ENCODE data around the gene TRIM3. TPM values are rescaled to one million over a fixed set of nuclear protein-coding genes. Genes with fewer than 3 reads are reported as not detected.

Gene TRIM3
- total RNA-seq, 1 donor from 2014 or later, result 32.5 TPM

DNA sequence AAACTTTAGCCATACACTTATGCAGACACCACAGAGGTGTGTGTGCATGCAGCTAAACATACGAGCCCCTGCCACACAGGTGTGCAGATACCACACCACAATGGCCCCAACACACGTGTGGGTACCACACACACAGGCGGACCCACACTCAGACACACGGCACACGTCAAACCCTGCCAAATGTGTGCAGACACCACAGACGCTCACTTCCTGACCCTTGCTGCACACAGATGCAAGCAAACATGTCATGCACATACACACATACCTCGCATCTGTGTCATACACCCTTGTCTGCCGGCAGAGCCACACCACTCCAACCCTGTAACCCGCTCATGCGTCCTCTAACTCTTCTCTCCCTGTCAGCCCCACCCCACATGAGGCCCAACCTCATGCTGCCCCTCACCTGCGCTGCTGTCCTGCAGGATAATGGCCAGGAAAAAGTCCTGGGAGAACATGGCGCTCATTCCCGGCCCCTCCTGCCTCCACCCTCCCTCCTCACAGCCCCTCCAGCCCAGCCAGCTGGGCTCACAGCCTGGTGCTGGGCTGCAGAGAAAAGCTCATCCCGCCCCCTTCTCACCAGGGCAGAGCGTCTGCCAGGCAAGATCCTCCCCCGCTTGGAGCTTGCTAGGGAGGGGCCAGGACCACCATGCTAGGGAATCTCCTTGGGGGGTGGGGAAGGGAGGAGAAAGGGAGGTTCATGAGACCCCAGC is 69.2 kb downstream of the TRIM3 start:
- H3K4me1 Mint-ChIP-seq (ENCODE audit: unreplicated experiment), result no peaks in the 10 kb centered on the region
- H3K27ac Mint-ChIP-seq (ENCODE audit: unreplicated experiment), result no peak overlapping the region
- no peak overlapping the region for H3K4me3 Mint-ChIP-seq (ENCODE audit: unreplicated experiment)
- peaks cover 20% of the 10 kb centered on the region for H3K36me3 Mint-ChIP-seq (ENCODE audit: unreplicated experiment)
- no peaks in the 10 kb centered on the region for H3K27me3 Mint-ChIP-seq (ENCODE audit: unreplicated experiment)
- TF ChIP-seq, protein P1, sequence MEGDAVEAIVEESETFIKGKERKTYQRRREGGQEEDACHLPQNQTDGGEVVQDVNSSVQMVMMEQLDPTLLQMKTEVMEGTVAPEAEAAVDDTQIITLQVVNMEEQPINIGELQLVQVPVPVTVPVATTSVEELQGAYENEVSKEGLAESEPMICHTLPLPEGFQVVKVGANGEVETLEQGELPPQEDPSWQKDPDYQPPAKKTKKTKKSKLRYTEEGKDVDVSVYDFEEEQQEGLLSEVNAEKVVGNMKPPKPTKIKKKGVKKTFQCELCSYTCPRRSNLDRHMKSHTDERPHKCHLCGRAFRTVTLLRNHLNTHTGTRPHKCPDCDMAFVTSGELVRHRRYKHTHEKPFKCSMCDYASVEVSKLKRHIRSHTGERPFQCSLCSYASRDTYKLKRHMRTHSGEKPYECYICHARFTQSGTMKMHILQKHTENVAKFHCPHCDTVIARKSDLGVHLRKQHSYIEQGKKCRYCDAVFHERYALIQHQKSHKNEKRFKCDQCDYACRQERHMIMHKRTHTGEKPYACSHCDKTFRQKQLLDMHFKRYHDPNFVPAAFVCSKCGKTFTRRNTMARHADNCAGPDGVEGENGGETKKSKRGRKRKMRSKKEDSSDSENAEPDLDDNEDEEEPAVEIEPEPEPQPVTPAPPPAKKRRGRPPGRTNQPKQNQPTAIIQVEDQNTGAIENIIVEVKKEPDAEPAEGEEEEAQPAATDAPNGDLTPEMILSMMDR (IDR thresholded peaks at IDR 0.05), result no peak
- DNase-seq (ENCODE audit: extremely low spot score, unreplicated experiment), result no peak
- no peaks in the 10 kb centered on the region for H3K9me3 Mint-ChIP-seq (ENCODE audit: unreplicated experiment)

DNA sequence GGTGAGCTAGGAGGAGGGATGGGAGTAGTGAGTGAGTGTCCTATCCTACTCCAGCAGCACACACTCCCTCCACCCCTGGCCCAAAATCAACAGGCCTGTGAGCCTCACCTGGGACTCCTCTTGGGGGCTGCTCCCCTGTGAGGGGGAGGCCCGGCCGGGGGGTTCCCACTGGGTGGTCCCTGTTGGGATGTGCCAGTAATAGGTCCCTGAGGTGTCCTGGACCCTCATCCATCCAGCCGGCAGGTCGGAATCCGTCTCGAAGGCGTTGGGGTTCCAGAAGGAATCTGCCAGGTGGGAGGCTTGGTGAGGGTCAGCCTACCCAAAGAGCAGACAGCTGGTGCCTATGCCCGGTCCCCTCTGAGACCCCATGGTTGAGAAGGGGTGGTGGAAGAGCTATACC is 70.2 kb downstream of the TRIM3 start:
- TF ChIP-seq, protein P1 (IDR thresholded peaks at IDR 0.05), result no peak
- Mint-ChIP-seq H3K27ac (ENCODE audit: unreplicated experiment) (no peak overlapping the region), H3K4me1 (ENCODE audit: unreplicated experiment) (no peaks in the 10 kb centered on the region), H3K4me3 (ENCODE audit: unreplicated experiment) (no peak overlapping the region), H3K9me3 (ENCODE audit: unreplicated experiment) (no peaks in the 10 kb centered on the region), H3K36me3 (ENCODE audit: unreplicated experiment) (peaks cover 23% of the 10 kb centered on the region), H3K27me3 (ENCODE audit: unreplicated experiment) (no peaks in the 10 kb centered on the region)
- no peak for DNase-seq (ENCODE audit: extremely low spot score, unreplicated experiment)

DNA sequence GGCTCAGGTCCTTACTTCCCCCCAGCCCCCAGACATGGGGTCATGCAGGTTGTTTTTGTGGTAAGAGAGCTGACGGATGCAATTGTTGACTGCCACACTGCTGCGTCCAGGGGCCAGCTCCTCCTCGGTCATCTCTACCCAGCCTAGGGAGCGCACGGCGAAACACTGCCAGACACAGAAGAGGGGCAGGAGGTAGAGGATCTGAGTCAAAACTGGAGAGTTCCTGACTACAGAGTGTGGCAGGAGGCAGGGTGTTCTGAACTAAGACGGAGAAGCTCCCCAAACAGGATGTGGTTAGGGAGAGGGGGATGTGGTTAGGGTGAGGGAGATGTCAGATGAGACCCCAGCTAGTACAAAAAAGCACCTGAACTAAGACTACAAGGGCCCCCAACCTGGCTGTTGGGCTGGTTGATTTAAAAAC is 71.2 kb downstream of the TRIM3 start:
- H3K4me1 Mint-ChIP-seq (ENCODE audit: unreplicated experiment), result no peaks in the 10 kb centered on the region
- H3K4me3 Mint-ChIP-seq (ENCODE audit: unreplicated experiment), result no peak overlapping the region
- H3K27ac Mint-ChIP-seq (ENCODE audit: unreplicated experiment), result no peak overlapping the region
- DNase-seq (ENCODE audit: extremely low spot score, unreplicated experiment), result no peak
- TF ChIP-seq, protein P1 (IDR thresholded peaks at IDR 0.05), result no peak
- peaks cover 27% of the 10 kb centered on the region for H3K36me3 Mint-ChIP-seq (ENCODE audit: unreplicated experiment)
- no peaks in the 10 kb centered on the region for H3K9me3 Mint-ChIP-seq (ENCODE audit: unreplicated experiment)
- no peaks in the 10 kb centered on the region for H3K27me3 Mint-ChIP-seq (ENCODE audit: unreplicated experiment)

DNA sequence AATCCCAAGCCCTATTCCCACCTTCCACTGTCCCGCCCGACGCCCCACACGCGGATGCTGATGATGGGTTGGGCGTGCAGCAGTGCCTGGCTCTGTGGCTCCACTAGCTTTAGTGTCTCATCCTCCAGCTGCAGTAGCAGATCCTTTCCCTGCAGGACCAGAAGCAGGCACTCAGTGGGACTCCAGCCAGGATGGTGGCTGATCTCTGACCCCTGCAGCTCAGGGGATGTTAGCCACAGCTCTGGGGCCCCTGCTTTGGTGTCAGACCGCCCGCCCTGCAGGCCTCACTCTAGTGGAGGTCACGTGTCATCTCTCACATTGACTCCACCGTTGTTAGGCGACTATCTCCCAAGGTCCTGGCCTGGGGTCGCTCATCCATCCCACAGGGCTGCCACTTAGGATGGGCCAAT is 71.7 kb downstream of the TRIM3 start:
- TF ChIP-seq, protein P1 (IDR thresholded peaks at IDR 0.05), result no peak
- Mint-ChIP-seq H3K4me3 (ENCODE audit: unreplicated experiment) (no peak overlapping the region), H3K36me3 (ENCODE audit: unreplicated experiment) (peaks cover 27% of the 10 kb centered on the region), H3K9me3 (ENCODE audit: unreplicated experiment) (no peaks in the 10 kb centered on the region), H3K27me3 (ENCODE audit: unreplicated experiment) (no peaks in the 10 kb centered on the region), H3K27ac (ENCODE audit: unreplicated experiment) (no peak overlapping the region), H3K4me1 (ENCODE audit: unreplicated experiment) (no peaks in the 10 kb centered on the region)
- DNase-seq (ENCODE audit: extremely low spot score, unreplicated experiment), result no peak

DNA sequence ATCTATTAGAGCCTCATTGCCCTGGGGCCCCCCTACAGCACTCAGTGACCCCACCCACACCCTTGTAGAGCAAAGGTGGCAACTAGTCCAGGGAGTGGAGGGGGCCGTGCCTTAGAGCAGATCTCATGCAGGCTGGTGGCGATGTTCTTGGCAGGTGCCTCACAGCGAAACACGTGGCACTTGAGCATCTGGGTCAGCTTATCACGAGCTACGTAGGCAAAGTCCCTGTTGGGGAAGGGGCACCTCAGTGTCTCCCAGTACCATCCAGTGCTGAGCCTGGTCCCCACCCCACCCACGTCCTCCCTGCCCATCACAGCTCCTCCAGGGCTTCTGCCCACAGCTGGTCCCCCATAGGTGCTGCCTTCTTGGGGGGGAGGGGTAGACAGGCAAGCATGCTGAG is 72.3 kb downstream of the TRIM3 start:
- Mint-ChIP-seq H3K4me1 (ENCODE audit: unreplicated experiment) (no peaks in the 10 kb centered on the region), H3K27me3 (ENCODE audit: unreplicated experiment) (no peaks in the 10 kb centered on the region), H3K9me3 (ENCODE audit: unreplicated experiment) (no peaks in the 10 kb centered on the region), H3K27ac (ENCODE audit: unreplicated experiment) (no peak overlapping the region), H3K4me3 (ENCODE audit: unreplicated experiment) (no peak overlapping the region), H3K36me3 (ENCODE audit: unreplicated experiment) (peaks cover 27% of the 10 kb centered on the region)
- DNase-seq (ENCODE audit: extremely low spot score, unreplicated experiment), result no peak
- TF ChIP-seq, protein P1 (IDR thresholded peaks at IDR 0.05), result no peak
